ENCODE measurements around the gene C19orf12. TPM values are rescaled to one million over a fixed set of nuclear protein-coding genes. Genes with fewer than 3 reads are reported as not detected.

The C19orf12 gene
- total and polyA plus RNA-seq, 2 experiments from 2014 or later: 11.4 to 17.2 TPM

DNA sequence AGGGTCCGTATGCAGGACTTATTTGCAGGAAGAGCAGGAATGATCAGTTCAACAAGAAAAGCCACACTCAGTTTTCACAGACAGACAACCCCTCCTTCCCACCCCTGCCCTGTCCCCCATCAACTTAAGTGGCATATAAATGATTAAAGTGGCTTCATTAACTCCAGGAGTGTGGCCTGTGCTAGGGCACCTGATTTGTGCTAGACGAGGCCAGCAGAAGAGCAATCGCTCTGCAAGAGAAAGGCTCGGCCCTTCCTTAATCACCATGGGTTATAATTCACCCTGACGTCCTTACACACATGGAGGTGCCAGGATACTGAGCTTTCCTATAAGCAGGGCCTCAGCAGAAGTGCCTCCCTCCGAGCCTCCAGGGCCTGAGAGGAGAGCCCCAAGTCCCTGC is 14.6 kb downstream of the C19orf12 start (continued):
- TF ChIP-seq, protein P1, sequence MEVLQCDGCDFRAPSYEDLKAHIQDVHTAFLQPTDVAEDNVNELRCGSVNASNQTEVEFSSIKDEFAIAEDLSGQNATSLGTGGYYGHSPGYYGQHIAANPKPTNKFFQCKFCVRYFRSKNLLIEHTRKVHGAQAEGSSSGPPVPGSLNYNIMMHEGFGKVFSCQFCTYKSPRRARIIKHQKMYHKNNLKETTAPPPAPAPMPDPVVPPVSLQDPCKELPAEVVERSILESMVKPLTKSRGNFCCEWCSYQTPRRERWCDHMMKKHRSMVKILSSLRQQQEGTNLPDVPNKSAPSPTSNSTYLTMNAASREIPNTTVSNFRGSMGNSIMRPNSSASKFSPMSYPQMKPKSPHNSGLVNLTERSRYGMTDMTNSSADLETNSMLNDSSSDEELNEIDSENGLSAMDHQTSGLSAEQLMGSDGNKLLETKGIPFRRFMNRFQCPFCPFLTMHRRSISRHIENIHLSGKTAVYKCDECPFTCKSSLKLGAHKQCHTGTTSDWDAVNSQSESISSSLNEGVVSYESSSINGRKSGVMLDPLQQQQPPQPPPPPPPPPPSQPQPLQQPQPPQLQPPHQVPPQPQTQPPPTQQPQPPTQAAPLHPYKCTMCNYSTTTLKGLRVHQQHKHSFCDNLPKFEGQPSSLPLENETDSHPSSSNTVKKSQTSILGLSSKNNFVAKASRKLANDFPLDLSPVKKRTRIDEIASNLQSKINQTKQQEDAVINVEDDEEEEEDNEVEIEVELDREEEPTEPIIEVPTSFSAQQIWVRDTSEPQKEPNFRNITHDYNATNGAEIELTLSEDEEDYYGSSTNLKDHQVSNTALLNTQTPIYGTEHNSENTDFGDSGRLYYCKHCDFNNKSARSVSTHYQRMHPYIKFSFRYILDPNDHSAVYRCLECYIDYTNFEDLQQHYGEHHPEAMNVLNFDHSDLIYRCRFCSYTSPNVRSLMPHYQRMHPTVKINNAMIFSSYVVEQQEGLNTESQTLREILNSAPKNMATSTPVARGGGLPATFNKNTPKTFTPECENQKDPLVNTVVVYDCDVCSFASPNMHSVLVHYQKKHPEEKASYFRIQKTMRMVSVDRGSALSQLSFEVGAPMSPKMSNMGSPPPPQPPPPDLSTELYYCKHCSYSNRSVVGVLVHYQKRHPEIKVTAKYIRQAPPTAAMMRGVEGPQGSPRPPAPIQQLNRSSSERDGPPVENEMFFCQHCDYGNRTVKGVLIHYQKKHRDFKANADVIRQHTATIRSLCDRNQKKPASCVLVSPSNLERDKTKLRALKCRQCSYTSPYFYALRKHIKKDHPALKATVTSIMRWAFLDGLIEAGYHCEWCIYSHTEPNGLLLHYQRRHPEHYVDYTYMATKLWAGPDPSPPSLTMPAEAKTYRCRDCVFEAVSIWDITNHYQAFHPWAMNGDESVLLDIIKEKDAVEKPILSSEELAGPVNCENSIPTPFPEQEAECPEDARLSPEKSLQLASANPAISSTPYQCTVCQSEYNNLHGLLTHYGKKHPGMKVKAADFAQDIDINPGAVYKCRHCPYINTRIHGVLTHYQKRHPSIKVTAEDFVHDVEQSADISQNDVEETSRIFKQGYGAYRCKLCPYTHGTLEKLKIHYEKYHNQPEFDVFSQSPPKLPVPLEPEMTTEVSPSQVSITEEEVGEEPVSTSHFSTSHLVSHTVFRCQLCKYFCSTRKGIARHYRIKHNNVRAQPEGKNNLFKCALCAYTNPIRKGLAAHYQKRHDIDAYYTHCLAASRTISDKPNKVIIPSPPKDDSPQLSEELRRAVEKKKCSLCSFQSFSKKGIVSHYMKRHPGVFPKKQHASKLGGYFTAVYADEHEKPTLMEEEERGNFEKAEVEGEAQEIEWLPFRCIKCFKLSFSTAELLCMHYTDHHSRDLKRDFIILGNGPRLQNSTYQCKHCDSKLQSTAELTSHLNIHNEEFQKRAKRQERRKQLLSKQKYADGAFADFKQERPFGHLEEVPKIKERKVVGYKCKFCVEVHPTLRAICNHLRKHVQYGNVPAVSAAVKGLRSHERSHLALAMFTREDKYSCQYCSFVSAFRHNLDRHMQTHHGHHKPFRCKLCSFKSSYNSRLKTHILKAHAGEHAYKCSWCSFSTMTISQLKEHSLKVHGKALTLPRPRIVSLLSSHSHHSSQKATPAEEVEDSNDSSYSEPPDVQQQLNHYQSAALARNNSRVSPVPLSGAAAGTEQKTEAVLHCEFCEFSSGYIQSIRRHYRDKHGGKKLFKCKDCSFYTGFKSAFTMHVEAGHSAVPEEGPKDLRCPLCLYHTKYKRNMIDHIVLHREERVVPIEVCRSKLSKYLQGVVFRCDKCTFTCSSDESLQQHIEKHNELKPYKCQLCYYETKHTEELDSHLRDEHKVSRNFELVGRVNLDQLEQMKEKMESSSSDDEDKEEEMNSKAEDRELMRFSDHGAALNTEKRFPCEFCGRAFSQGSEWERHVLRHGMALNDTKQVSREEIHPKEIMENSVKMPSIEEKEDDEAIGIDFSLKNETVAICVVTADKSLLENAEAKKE (CRISPR knock-in tag; IDR thresholded peaks at IDR 0.05): no peak
- TF ChIP-seq EZH2phosphoT487 (IDR thresholded peaks at IDR 0.05; ENCODE audit: unreplicated experiment): no peak
- no peak for TF ChIP-seq CTCF (conservative IDR thresholded peaks at IDR 0.05; ENCODE audit: low read depth in 2 of 2)
- no peak for TF ChIP-seq STAT1 (IDR thresholded peaks at IDR 0.05; ENCODE audit: unreplicated experiment)

DNA sequence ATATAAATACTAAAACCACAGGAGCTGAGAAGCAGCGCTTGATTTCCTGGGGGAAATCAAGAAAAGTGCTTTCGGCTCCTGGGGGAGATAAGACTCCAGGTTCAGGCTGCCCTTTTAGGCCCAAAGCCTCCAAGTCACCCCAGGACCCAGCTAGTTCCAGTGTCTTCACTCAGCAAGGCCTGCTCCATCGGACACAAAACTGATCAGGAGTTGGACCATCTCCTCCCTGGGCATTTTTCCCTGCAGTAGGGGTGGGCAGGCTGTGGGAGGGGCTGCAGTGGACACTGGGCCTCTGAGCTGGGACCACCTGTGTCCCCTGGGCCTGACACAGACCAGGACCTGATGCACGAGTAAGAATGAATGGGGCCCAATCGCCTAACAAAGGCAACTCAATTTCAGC is 15.2 kb downstream of the C19orf12 start:
- Mint-ChIP-seq H3K4me1 (no peaks in the 10 kb centered on the region), H3K27me3 (ENCODE audit: insufficient read depth, low read depth, poor library complexity) (peaks cover 3% of the 10 kb centered on the region), H3K4me3 (no peak overlapping the region), H3K27ac (no peak overlapping the region), H3K9me3 (peaks cover 18% of the 10 kb centered on the region), H3K36me3 (ENCODE audit: low read depth) (no peaks in the 10 kb centered on the region; the same call in 2 of the 3 replicates)
- ATAC-seq: no peak
- H3K4me2 ChIP-seq: no peak overlapping the region
- no peak overlapping the region for H3K27ac ChIP-seq (ENCODE audit: low read depth)
- DNase-seq (ENCODE audit: low spot score): no peak
- H3K4me3 ChIP-seq: no peak overlapping the region
- no peaks in the 10 kb centered on the region for H3F3A ChIP-seq (replicated peaks; ENCODE audit: low read depth)
- no peaks in the 10 kb centered on the region for H3K27me3 ChIP-seq (ENCODE audit: insufficient read depth)
- H3K79me2 ChIP-seq (replicated peaks; ENCODE audit: insufficient read depth): no peaks in the 10 kb centered on the region
- no peaks in the 10 kb centered on the region for H3K36me3 ChIP-seq (ENCODE audit: insufficient read depth)
- no peaks in the 10 kb centered on the region for H3K4me1 ChIP-seq (ENCODE audit: insufficient read depth)
- H3K9me2 ChIP-seq (ENCODE audit: insufficient read depth): no peaks in the 10 kb centered on the region
- no peaks in the 10 kb centered on the region for H4K20me1 ChIP-seq (replicated peaks; ENCODE audit: insufficient read depth)
- H2AFZ ChIP-seq: no peak overlapping the region
- TF ChIP-seq, protein P2, sequence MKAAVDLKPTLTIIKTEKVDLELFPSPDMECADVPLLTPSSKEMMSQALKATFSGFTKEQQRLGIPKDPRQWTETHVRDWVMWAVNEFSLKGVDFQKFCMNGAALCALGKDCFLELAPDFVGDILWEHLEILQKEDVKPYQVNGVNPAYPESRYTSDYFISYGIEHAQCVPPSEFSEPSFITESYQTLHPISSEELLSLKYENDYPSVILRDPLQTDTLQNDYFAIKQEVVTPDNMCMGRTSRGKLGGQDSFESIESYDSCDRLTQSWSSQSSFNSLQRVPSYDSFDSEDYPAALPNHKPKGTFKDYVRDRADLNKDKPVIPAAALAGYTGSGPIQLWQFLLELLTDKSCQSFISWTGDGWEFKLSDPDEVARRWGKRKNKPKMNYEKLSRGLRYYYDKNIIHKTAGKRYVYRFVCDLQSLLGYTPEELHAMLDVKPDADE (IDR thresholded peaks at IDR 0.05): no peak
- no peak for TF ChIP-seq REST (IDR thresholded peaks at IDR 0.05; ENCODE audit: unreplicated experiment)
- no peak for TF ChIP-seq EZH2phosphoT487 (IDR thresholded peaks at IDR 0.05; ENCODE audit: unreplicated experiment)
